ENCODE measurements around the gene RXRA. TPM values are rescaled to one million over a fixed set of nuclear protein-coding genes. Genes with fewer than 3 reads are reported as not detected.

Gene RXRA
- total RNA-seq, 4 donors from 2014 or later: 39.4 to 81.3 (median 67.4) TPM

- TF ChIP-seq POLR2A (IDR thresholded peaks at IDR 0.05): no peak
- TF ChIP-seq, protein P1, sequence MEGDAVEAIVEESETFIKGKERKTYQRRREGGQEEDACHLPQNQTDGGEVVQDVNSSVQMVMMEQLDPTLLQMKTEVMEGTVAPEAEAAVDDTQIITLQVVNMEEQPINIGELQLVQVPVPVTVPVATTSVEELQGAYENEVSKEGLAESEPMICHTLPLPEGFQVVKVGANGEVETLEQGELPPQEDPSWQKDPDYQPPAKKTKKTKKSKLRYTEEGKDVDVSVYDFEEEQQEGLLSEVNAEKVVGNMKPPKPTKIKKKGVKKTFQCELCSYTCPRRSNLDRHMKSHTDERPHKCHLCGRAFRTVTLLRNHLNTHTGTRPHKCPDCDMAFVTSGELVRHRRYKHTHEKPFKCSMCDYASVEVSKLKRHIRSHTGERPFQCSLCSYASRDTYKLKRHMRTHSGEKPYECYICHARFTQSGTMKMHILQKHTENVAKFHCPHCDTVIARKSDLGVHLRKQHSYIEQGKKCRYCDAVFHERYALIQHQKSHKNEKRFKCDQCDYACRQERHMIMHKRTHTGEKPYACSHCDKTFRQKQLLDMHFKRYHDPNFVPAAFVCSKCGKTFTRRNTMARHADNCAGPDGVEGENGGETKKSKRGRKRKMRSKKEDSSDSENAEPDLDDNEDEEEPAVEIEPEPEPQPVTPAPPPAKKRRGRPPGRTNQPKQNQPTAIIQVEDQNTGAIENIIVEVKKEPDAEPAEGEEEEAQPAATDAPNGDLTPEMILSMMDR (IDR thresholded peaks at IDR 0.05): no peak
- Histone ChIP-seq H3K4me1 (peaks cover 33 to 49% of the 10 kb centered on the region in 2 donors), H3K27ac (no peak overlapping the region), H3K4me3 (replicated peaks in 1 of 3) (no peak overlapping the region), H3K27me3 (no peaks in the 10 kb centered on the region), H3K36me3 (peaks cover 0 to 7% of the 10 kb centered on the region in 2 donors), H3K9me3 (no peaks in the 10 kb centered on the region)
- intact Hi-C loops (cut with DNase I): loop anchor here (5.0 kb wide), 1 partner anchor 113 kb away; the partner anchor contains the start of gene RXRA
- DNase-seq: no peak
- 69 to 92% methylated on average over 3 to 12 of the region's 16 CpGs for WGBS, 2 donors
Observed at GRCh38 chr9:134440636-134441226, 114.5 kb downstream of the RXRA start.

DNA sequence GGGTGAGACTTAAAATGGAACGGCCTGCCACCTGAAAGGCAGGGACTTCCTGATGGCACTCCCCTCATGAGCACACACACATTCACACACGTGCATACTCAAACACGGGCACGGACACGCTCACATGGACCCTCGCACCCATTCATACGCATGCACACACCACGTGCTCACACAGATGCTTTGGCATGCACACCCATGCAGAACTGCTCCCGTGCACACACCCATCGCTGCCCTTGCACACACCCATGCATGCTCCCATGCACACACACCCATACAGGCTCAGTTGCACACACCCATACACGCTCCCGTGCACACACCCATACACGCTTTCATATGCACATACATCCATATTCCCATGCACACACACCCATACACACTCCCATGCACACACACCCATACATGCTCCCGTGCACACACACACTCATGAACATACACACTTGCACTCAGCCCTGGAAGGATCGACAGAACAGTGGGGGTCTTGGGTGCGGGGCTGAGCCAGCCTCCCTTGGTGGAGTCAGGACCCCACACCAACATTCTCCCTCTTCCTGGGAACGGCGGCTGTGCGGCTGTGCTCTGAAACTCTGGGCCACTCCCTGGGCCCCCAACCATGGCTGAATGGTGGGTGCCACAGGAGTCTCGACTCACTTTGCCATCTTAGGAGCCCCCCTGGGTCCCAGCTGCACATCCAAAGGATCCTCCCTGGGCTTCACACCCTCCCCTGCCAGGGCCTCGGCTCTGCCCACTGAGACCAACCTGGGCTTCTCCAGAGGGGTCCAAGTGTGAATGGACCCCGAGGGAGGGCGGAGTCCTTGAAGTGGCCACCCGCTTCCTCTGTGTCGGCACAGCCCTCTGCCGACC, 115.2 kb downstream of the RXRA start:
- no peak for TF ChIP-seq POLR2A (IDR thresholded peaks at IDR 0.05)
- TF ChIP-seq, protein P1 (IDR thresholded peaks at IDR 0.05): no peak
- Histone ChIP-seq H3K4me1 (peaks cover 25 to 41% of the 10 kb centered on the region in 2 donors), H3K27me3 (no peaks in the 10 kb centered on the region), H3K27ac (no peak overlapping the region), H3K36me3 (peaks cover 0 to 3% of the 10 kb centered on the region in 2 donors), H3K4me3 (replicated peaks in 1 of 3) (no peak overlapping the region), H3K9me3 (no peaks in the 10 kb centered on the region)
- no peak for DNase-seq
- intact Hi-C loops (cut with DNase I): loop anchor here (2.0 to 5.0 kb wide), 2 partner anchors 114 to 271 kb away; partner anchors contain the start of gene RXRA
- WGBS, 2 donors: 72 to 73% methylated on average over 20 to 22 of the region's 26 CpGs

DNA sequence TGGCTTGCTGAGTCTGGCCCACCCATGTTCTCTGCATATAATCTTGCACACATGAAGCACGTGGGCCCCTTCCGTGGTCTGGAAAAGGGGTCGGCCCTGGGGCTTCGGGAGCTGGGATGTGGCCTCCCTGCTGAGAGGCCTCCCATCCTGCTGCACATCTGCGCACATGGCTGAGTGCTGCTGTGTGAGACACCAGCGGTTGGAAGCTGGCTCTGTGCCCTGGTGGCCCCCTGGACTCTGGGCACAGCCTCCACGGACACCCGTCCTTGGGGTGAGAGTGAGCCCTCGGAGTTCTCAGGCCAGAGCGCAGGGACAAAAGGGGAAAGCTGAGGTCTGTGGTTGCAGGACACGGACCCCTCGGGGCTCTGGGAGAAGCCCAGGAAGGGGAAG, 115.8 kb downstream of the RXRA start:
- no peak overlapping the region for H3K27ac ChIP-seq
- H3K4me3 ChIP-seq (replicated peaks in 1 of 3): no peak overlapping the region
- DNase-seq: no peak
- TF ChIP-seq, protein P1 (IDR thresholded peaks at IDR 0.05): no peak
- no peak for TF ChIP-seq POLR2A (IDR thresholded peaks at IDR 0.05)
- H3K27me3 ChIP-seq: no peaks in the 10 kb centered on the region
- peaks cover 24 to 37% of the 10 kb centered on the region in 2 donors for H3K4me1 ChIP-seq
- WGBS, 2 donors: 7 to 33% methylated on average over 4 to 10 of the region's 12 CpGs
- no peaks in the 10 kb centered on the region for H3K36me3 ChIP-seq
- intact Hi-C loops (cut with DNase I): loop anchor here (2.0 to 5.0 kb wide), 2 partner anchors 115 to 271 kb away; partner anchors contain the start of gene RXRA
- H3K9me3 ChIP-seq: no peaks in the 10 kb centered on the region

DNA sequence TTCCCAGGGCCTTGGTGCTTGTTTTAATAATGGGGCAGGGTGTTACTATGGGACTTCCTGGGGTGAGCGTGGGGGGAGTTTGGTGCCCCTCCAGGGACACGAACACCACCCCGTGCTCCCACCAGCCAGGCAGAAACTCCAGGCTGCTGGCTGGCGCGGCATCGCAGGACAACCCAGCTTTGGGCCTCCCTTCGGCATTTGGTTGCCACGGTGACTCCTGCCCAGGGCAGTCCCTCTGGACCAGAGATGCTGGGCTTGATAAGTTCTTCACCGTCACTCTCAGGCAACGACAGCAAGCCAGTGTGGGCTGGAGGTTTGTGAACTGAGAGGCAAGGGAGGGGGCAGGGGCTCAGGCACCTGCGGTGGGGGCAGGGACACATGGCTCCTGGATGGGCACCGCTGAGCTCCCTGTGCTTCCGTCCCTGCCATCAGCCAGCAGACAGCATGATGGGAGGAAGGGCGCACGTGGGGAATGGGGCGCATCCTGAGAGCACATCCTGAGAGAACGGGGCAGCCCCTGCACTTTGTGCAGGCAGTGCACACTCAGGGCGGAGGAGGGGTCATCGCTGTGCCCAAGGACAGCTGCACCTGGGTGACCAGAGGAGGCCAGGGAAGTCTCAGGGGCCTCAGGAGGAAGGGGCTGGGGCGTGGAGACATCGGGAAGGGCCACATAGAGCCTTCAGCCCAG, 116.4 kb downstream of the RXRA start:
- no peak for DNase-seq
- no peak overlapping the region for H3K27ac ChIP-seq
- H3K36me3 ChIP-seq: no peaks in the 10 kb centered on the region
- no peaks in the 10 kb centered on the region for H3K9me3 ChIP-seq
- intact Hi-C loops (cut with DNase I): loop anchor here (2.0 to 5.0 kb wide), 2 partner anchors 115 to 272 kb away; partner anchors contain the start of gene RXRA
- H3K4me3 ChIP-seq (replicated peaks in 1 of 3): no peak overlapping the region
- peaks cover 18 to 32% of the 10 kb centered on the region in 2 donors for H3K4me1 ChIP-seq
- H3K27me3 ChIP-seq: no peaks in the 10 kb centered on the region
- 33 to 43% methylated on average over 10 to 13 of the region's 21 CpGs for WGBS, 2 donors
- TF ChIP-seq, protein P1 (IDR thresholded peaks at IDR 0.05): no peak
- TF ChIP-seq POLR2A (IDR thresholded peaks at IDR 0.05): no peak

All from thyroid gland (tissue), 4 donors.